ENCODE data around the gene SFSWAP. TPM values are rescaled to one million over a fixed set of nuclear protein-coding genes. Genes with fewer than 3 reads are reported as not detected.
"Not testable (repeated sequence)": the region's sequence is repeated elsewhere in the genome, so short reads cannot be mapped to it uniquely, and the experiment has no call there.

The SFSWAP gene
- total RNA-seq, 1 donor from 2014 or later: 59.8 TPM

DNA sequence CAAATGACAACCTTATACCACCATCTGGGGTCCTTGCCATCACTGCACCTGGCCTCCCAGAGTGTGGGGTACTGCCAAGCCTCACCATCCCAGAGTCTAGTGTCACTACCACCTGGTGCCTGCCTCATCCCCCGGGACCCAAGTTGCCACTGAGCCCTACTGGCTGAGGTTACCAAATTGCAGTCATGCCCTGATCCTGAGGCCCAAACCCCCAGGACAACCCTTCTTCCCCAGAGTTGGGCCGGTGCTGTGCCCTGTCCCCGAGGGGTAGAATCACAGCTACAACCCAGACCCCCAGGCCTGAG lies 8.4 kb upstream of the SFSWAP start:
- no peak for DNase-seq (ENCODE audit: low spot score)

DNA sequence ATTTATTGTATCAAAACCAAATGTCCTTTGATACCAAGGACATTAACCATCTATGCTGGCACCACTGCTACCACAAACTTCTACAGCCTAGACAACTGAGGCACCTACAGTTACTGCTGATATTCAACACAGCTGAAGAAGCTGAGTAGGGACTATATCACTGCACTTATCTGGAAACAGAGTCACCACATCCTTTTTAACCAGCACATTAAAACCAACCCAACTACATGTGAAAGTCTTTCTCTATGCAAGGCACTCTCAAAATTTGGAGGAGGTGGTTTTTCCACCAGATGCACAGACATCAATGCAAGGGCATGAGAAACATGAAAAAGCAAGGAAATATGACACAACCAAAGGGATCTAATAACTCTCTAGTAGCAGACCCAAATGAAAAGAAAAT lies 7.7 kb upstream of the SFSWAP start:
- no peak for DNase-seq (ENCODE audit: low spot score)

DNA sequence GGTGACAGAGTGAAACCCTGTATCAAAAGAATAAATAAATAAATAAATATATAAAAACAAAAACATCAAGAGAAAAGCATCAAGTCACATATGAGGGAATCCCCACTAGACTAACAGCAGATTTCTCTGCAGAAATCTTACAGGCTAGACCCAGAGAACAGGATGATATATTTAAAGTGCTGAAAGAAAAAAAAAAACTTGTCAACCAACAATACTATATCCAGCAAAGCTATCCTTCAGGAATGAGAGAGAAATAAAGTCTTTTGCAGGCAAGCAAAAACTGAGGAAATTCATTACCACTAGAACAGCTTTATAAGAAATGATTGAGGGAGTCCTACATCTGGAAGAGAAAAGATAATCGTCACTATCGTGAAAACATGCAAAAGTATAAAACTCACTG lies 6.4 kb upstream of the SFSWAP start:
- no peak for DNase-seq (ENCODE audit: low spot score)

DNA sequence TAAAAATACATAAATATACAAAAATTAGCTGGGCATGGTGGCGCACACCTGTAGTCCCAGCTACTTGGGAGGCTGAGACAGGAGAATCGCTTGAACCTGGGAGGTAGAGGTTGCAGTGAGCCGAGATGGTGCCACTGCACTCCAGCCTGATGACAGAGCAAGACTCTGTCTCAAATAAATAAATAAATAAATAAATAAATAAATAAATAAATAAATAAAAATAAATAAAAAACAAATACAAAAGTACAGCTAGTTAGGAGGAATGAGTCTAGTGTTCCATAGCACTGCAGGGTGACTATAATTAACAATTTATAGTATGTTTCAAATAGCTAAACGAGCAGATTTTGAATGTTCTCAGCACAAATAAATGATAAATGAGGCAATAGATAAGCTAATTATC lies 4.2 kb upstream of the SFSWAP start:
- DNase-seq (ENCODE audit: low spot score): not testable (repeated sequence)

DNA sequence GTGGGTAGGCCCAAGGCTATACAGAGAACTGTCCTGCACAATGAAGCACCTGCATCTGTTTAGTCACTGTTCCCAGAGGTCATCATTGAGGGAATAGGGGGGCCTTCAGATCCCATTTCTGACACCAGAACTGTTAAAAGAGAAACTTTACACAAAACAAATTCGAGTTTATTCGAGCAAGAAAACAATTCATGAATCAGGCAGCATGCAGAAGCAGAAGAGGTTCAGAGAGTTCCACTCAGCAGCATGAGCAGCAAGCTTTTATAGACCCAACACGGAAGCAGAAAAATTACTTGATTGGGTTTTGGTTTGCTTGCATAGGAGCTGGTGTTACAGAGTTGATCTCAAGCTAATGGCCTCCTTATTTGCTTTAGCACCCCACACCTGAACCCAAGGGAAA lies 1.7 kb upstream of the SFSWAP start:
- DNase-seq (ENCODE audit: low spot score): no peak

DNA sequence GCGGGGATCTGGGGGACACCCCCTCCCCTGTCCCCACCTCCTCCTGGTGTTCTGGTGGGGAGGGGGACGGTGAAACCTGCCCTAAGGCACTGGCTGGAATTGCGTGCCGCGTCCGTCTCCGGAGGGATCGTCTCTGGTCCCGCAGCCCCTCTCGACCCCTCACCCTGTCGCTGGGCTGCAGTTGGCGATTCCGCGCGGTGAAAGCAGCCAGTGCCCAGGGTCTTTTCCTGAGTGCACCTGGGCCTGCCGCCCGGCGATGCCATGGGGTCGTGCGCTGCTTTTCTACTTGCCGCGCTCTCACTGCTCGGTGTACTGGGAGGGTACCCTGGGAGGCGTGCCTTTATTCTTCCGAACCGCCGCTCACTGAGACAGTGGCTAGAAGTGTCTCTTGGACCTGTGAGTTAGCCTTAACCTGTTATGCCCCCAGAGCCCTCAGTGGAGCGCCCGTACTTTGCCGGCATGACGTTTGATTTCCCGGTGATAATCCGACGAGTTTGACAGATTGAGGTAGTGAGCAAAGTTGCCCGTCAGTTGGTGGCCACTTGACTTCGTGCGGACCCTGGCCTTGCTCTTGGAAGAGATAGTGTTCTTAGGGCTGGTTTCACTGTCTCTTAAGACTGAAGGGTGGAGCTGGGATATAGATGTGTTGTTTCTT lies 788 bp downstream of the SFSWAP start:
- DNase-seq (ENCODE audit: low spot score): no peak

DNA sequence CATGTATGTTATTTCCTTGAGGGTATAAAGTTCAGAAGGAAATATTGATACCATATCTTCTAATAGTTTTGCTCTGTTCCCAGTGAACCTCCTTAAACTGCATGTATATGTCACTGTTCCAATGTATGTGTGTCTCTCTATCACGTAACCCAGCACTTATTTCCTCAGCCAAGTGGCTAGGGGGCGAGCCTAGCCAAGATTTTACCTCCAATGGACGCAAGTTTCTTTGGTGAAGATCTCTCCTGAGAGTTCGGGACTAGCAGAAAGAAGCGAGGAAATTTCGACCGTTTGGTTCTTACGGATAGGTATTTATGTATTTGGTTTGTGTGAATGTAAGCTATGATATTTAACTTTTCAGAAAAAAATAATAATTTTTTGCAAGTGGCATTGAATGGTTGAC lies 2.5 kb downstream of the SFSWAP start:
- DNase-seq (ENCODE audit: low spot score): no peak

DNA sequence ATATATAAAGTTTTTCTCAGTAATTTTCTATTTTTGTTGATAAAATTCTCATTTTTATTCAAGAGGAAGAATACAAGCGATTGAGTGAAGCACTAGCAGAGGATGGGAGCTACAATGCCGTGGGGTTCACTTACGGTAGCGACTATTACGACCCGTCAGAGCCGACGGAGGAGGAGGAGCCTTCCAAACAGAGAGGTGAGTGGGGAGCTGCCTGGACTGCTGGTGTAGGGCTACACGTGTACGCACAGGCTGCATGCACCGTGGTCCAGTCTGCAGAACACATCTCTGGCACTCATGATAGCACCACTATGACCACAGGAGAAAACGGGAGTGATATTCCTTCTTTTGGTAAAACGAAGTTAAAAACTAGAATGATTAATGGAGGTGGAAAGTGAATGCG lies 3.9 kb downstream of the SFSWAP start:
- DNase-seq (ENCODE audit: low spot score): no peak

DNA sequence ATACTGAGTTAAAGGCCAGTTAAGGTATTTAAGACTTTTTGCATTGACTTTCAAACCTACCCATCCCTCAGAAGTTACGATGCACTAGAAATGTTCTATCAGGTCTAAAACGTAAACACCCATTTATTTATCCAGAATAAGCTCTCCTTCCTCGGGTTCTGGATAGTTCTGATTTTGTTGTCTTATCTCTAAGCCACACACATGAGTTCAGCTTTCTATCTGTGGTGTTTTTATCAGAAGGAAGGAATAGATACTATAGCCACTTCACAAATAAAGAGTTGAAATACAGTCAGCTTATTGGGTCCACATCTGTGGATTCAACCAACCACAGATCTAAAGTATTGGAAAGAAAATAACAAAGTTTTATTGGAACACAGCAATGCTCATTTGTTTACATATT lies 5.4 kb downstream of the SFSWAP start:
- no peak for DNase-seq (ENCODE audit: low spot score)

DNA sequence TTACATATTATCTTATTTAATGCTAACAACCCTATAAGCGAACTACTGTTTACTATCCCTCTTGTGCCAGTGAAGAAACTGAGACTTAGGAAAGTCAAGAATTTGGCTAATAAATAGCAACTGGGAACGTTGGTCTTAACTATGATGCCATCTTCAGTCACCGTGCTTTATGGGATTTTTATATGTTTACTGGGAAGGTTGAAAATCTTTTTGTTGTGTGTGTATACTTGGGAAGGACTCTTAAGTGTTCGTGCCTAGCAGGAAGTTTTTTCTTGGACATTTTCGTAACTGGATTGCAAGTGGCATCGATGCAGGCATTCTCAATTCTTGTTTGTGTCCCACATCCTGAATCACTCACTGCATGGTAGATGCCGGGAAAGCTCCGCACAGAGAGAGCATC lies 9.4 kb downstream of the SFSWAP start:
- DNase-seq (ENCODE audit: low spot score): no peak

DNA sequence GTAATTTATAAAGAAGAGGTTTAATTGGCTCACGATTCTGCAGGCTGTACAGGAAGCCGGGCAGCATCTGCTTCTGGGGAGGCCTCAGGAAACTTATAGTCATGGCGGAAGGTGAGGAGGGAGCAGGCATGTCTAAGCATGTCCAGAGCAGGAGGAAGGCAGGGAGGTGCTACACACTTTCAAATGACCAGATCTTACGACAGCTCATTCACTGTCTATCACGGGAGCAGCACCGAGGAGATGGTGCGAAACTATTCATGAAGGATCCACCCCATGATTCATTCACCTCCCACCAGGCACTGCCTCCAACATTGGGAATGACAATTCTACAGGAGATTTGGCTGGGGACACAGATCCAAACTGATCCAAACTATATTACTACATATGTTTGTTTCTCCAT lies 10.0 kb downstream of the SFSWAP start:
- DNase-seq (ENCODE audit: low spot score): no peak

DNA sequence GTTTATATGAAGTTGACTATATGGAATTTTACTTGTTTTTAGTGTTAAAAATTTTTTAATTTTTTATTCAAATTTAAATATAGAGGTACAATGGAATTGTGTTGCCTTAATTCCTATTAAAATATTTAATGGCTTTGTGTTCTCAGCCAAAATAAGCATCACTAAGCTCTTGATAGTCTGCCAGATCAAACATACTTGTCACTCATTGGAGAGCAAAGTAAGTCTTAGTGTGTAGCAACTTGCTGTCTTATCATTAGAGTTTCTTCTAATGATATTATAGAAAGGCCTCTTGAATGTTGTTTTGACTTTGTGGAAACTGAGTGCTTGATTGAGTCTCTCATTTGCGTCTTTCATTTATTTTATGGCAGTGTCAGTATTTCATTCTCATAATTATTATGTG lies 10.7 kb downstream of the SFSWAP start:
- DNase-seq (ENCODE audit: low spot score): no peak

DNA sequence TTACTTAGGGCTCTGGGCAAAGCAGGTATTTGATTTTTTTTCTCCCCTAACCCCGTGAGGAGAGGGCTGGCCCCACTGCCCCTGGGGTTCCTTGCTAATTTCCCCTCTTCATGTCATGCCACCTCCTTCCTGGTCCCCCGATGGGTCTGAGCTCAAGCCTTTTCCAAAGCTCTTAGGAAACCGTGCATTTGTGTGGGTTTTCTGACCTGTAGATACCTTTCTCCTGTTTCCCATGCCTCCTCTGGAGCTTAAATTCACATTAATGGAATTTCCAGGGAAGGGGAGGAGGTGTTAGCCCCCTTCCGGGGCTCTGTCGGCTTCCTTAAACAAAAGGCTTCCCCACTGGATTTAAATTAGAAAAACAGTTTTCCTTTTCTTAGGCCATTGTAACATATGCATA lies 12.6 kb downstream of the SFSWAP start:
- DNase-seq (ENCODE audit: low spot score): no peak

DNA sequence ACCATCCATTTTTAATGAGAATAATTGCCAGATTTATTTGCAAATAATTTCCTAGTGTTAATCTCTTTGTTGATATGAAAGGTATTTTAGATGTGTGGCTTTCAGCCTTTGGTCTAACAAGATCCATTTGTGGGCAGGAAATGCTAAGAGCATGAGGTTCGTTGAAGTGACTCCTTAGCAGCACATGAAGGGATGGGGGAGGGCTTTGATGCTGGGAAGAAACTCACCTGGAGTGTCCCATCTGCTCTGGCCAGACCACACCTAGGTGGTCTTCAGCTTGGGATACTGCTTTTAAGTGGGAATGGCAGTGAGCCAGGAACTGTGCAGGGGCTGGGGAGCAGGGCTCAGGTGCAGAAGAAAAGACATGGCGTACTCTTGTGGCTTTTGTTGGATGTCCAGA lies 13.6 kb downstream of the SFSWAP start:
- DNase-seq (ENCODE audit: low spot score): no peak

DNA sequence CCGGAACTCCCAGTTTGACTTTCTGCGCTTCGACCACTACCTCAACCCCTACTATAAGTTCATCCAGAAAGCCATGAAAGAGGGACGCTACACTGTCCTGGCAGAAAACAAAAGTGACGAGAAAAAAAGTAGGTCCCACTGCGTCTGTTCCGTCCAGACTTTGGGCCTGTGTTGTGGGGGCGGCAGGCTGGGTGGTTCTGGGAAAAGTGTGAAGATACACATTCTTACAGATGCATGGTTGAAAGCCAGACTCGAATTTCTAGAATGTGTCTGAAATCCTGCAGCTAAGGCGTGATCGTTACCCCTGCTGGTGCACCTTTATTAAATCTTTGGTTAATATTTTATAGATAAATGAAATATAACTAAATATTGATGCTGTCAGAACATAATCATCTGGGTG lies 14.6 kb downstream of the SFSWAP start:
- DNase-seq (ENCODE audit: low spot score): no peak

DNA sequence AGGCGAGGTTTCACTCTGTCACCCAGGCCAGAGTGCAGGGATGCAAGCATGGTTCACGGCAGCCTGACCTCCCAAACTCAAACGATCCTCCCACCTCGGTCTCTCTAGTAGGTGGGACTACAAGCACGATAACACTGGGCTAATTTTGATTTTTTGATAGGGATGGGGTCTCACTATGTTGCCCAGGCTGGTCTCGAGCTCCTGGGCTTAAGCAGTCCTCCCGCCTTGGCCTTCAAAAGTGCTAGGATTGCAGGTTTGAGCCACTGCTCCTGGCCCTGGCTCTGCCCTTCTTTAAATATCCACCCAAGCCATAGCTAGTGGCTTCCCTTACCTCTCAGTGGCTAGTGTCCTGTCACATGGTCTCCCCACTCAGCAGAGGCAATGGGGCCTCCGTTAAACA lies 17.8 kb downstream of the SFSWAP start:
- no peak for DNase-seq (ENCODE audit: low spot score)

DNA sequence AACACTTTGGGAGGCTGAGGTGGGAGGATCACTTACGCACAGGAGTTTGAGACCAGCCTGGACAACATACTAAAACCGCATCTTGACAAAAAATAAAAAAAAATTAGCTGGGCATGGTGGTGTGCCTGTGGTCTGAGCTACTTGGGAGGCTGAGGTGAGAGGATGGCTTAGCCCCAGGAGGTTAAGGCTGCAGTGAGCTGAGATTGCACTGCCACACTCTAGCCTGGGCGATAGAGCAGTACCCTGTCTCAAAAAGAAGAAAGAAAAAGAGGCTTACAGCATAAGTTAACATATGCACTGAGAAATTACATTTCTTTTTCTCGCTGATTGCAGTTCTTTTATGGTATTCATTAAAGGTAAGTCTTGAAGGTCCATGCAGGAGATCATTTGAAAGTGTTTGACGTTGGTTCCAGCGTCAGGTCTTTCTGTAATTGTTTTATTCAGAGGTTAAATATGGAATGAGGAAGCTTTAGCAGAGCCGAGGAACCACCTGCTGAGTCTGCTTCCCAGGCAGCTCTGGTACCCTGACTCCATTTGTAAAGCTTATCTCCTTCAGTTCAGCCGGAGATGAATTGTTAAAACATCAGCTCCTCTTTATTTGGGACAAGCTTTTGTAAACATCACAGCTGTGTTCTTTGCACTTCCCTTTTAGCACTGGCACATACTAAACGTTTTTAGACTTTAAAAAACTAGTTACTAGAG lies 18.5 kb downstream of the SFSWAP start:
- no peak for DNase-seq (ENCODE audit: low spot score)

DNA sequence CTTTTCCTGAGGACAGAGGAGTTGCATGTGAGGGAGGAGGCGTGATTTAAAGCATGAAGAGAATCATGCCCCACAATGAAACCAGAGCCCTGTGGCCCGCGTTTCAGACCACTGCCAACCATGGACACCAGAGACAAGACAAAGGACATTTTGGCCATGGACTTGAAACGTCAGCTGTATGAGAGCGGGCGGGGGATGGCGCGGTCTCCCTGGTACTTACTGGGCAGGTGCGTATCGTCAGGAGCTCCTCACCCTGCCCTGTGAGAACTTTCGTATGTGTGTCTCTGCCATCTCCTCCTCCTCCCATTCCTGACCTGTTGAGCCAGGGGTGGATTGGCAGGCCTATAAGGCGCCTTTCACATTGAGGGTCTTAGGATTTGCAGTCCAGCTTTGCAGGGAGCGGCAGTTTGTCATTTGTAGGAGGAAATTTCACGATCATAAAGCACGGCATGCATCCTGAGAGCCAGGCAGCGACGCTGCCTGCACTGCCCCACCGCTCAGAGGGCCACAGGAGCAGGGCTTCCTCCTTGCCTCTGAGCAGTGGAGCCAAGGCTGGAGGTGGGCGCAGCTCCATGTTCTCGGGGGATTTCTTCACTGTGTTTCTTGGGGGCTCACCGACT lies 22.2 kb downstream of the SFSWAP start:
- DNase-seq (ENCODE audit: low spot score): no peak

DNA sequence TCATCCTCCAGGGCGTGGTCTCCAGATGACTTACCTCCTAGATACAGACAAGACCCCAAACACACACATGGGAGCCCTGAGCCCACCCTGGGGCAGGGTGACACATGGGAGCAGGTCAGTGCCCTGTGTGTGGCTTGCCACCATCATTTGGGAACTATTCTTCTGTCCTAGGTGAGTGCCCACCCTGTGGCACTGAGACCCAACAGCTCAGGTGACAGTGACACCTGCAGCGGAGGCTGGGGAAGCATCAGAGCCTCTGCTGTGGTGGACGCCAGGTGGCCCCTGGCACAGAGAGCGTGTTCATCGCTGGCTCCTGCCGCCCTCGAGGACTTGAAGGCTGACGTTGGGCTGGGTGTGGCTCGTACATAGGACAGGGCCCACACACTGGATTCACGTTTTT lies 23.0 kb downstream of the SFSWAP start:
- DNase-seq (ENCODE audit: low spot score): no peak

DNA sequence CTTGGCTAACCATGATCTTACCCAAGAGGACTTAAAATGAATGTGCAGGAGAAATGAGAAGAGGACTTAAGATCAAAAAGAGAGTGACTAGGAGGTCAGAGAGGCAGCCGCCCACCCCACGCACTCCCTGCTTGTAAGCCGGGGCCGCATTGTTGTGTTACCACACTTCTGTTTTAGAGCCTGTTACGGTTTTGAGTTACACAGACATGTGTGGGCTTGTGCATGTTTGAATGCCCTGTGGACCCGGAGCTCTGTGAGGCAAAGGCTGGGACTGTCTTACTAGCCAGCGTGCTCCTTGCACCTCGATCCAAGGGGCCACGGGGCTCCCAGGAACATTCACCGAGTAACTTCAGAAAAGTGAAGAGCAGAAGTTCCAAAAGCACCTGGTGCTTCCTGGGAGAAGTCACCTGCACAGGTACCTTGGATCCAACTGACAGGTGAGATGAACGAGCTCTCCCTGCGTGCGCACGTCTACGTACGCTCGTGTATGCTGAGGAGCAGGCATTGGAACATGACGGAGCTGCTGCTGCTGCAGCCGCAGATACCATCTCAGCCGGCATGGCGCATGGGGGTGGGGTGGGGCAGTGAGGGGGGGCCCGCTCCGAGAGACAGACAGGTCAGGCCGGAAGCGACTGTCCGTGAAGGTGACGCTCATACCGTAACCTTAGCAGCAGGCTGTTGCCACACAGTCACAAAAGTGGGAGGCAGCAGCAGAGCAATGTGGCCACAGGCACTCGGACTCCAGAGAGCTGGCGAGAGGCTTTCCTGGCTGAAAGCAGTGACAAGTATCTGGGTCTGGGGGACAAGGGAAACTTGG lies 23.7 kb downstream of the SFSWAP start:
- DNase-seq (ENCODE audit: low spot score): no peak

DNA sequence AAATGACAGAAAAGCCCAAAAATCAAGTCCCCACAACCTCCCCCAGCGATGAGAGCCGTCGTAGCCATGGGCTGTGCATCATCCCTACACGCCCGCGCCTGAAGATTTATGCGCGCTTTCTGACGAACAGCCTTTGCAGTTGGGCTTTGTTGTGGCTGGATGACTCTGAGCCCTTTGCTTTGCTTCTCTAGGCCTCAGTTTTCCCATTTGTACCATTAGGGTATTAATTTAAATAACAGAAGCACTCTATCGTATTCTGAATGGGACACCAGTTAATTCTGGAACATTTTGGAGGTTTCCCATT lies 24.2 kb downstream of the SFSWAP start:
- no peak for DNase-seq (ENCODE audit: low spot score)

DNA sequence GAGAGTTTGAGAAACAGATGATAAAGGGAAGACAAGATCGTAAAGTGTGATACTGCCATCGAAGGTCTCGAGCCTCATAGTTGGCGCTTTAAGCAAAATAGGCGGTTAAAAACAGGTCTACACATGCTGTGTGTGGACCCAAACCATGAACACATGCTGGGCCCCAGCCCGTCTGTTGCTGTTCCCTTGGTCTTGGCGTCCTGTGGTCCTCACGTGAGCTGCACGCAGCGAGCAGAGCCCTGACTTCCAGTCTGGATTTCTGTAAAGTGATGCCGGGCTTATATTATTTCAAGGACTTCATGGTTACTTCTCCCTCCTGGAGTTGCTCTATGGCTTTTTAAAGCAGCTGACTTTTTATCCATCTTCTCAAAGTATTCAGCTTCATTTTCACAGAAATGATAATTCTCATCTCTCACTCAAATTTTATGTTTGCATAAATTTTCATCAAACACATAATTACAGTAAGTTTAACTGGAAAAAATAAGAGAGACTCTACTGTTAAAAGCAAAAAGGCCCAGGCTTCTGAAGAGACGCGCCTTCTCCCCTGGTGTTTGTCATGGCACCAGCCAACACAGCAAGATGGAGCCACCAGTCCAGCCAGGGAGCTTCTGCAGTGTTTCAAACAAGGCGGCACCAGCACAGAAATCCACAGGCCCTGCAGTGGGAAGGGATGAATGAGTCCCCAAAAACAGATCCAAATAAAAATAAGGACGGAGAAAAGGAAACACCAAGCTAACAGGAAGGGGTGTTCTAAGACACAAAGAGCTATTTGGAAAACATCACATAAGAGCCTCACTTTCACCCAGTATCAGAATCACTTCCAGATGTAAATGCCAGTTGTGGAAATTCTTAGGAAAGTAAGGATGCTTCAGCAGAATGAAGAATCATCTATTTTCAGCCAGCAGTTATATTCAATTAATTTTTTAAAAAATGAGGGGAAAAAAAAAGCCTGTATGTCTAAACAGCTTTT lies 24.9 kb downstream of the SFSWAP start:
- DNase-seq (ENCODE audit: low spot score): no peak
